ENCODE measurements around the gene MAOB.
"Not testable (repeated sequence)": the region's sequence is repeated elsewhere in the genome, so short reads cannot be mapped to it uniquely, and the experiment has no call there.

MAOB gene

DNA sequence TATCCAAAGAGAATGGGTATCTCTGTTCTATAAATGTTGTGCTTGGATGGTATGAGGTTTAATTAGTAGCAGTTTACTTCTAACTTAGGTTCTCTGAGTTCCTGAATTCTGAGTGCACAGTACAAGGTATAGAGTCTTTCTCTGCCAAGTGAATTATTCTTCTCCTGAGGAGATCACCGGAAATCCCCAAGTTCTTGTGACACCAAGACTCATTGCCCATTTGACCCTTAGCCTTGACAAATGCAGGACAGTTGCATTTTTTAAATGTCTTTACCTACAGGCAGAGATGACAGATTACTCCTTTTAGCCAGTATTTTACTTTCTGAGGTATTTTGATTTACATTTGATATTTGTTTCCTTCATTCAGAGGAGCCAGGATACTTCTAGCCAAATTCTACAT lies 153.3 kb downstream of the MAOB start:
- POLR2A ChIA-PET: no interaction called here

DNA sequence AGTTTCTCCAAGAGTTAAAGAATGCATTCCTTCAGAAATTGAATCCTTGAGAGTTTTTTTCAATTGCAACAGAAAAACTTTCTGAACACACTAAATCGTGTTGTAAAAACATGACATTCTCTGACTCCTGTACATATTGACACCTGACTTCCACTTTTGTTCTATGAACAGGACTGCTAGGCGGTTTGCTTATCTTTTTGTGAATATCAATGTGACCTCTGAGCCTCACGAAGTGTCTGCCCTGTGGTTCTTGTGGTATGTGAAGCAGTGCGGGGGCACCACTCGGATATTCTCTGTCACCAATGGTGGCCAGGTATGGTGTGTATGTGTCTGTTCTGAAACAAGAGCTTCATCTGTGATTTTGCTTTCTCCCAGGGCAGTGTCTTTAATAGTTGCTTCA lies 154.2 kb downstream of the MAOB start:
- POLR2A ChIA-PET: no interaction called here
- Histone ChIP-seq H3K9me3 (ENCODE audit: control extremely low read depth in 1 of 5, control insufficient read depth in 4 of 5, insufficient read depth in 2 of 5, low read depth in 1 of 5, low read length in 4 of 5) (peaks cover 0 to 5% (median 0%) of the 10 kb centered on the region in 5 experiments), H3K27me3 (replicated peaks in 2 of 5; ENCODE audit: control insufficient read depth in 4 of 5, insufficient read depth in 5 of 5, low read length in 4 of 5) (peaks cover 0 to 12% (median 0%) of the 10 kb centered on the region in 5 experiments), H3K4me1 (ENCODE audit: control extremely low read depth in 1 of 4, control insufficient read depth in 4 of 4, insufficient read depth in 4 of 4, low read length in 3 of 4) (no peaks in the 10 kb centered on the region), H3K27ac (ENCODE audit: insufficient read depth in 1 of 2, low read depth in 1 of 2, low read length in 2 of 2, poor library complexity in 1 of 2, severe bottlenecking in 2 of 2) (no peak overlapping the region), H3K36me3 (ENCODE audit: control insufficient read depth in 4 of 4, insufficient read depth in 4 of 4, low read length in 3 of 4) (no peaks in the 10 kb centered on the region), H3K4me3 (ENCODE audit: control insufficient read depth in 1 of 7, extremely low read depth in 1 of 7, insufficient read depth in 4 of 7, low read depth in 2 of 7, low read length in 6 of 7) (no peak overlapping the region)
- 69% methylated on average over 3 of the region's 5 CpGs for WGBS (ENCODE audit: insufficient coverage)
- no peak for DNase-seq
- CTCF ChIA-PET: no interaction called here

More for the DNA sequence above, 153.3 kb downstream of the MAOB start:
- no peaks in the 10 kb centered on the region for H3K4me1 ChIP-seq (ENCODE audit: control extremely low read depth in 1 of 4, control insufficient read depth in 4 of 4, insufficient read depth in 4 of 4, low read length in 3 of 4)
- H3K36me3 ChIP-seq (ENCODE audit: control insufficient read depth in 4 of 4, insufficient read depth in 4 of 4, low read length in 3 of 4): no peaks in the 10 kb centered on the region
- H3K27ac ChIP-seq (ENCODE audit: insufficient read depth in 1 of 2, low read depth in 1 of 2, low read length in 2 of 2, poor library complexity in 1 of 2, severe bottlenecking in 2 of 2): no peak overlapping the region
- CTCF ChIA-PET: no interaction called here
- DNase-seq: no peak
- H3K27me3 ChIP-seq (replicated peaks in 2 of 5; ENCODE audit: control insufficient read depth in 4 of 5, insufficient read depth in 5 of 5, low read length in 4 of 5): peaks cover 0 to 12% (median 0%) of the 10 kb centered on the region in 5 experiments
- WGBS (ENCODE audit: insufficient coverage): 100% methylated on average over 1 of the region's 1 CpG
- H3K4me3 ChIP-seq (ENCODE audit: control insufficient read depth in 1 of 7, extremely low read depth in 1 of 7, insufficient read depth in 4 of 7, low read depth in 2 of 7, low read length in 6 of 7): no peak overlapping the region
- peaks cover 0 to 5% (median 0%) of the 10 kb centered on the region in 5 experiments for H3K9me3 ChIP-seq (ENCODE audit: control extremely low read depth in 1 of 5, control insufficient read depth in 4 of 5, insufficient read depth in 2 of 5, low read depth in 1 of 5, low read length in 4 of 5)

- WGBS (ENCODE audit: insufficient coverage): 85% methylated on average over 6 of the region's 6 CpGs
Observed at GRCh38 chrX:43727254-43727653, 155.0 kb downstream of the MAOB start.

GRCh38 chrX:43725227-43725626 lies 157.0 kb downstream of the MAOB start:
- H3K4me3 ChIP-seq (ENCODE audit: control insufficient read depth in 1 of 7, extremely low read depth in 1 of 7, insufficient read depth in 4 of 7, low read depth in 2 of 7, low read length in 6 of 7); CTCF ChIA-PET; H3K27me3 ChIP-seq (replicated peaks in 2 of 5; ENCODE audit: control insufficient read depth in 4 of 5, insufficient read depth in 5 of 5, low read length in 4 of 5); POLR2A ChIA-PET; H3K4me1 ChIP-seq (ENCODE audit: control extremely low read depth in 1 of 4, control insufficient read depth in 4 of 4, insufficient read depth in 4 of 4, low read length in 3 of 4); H3K27ac ChIP-seq (ENCODE audit: insufficient read depth in 1 of 2, low read depth in 1 of 2, low read length in 2 of 2, poor library complexity in 1 of 2, severe bottlenecking in 2 of 2); H3K9me3 ChIP-seq (ENCODE audit: control extremely low read depth in 1 of 5, control insufficient read depth in 4 of 5, insufficient read depth in 2 of 5, low read depth in 1 of 5, low read length in 4 of 5); H3K36me3 ChIP-seq (ENCODE audit: control insufficient read depth in 4 of 4, insufficient read depth in 4 of 4, low read length in 3 of 4); DNase-seq: not testable (repeated sequence)
- 90% methylated on average over 5 of the region's 5 CpGs for WGBS (ENCODE audit: insufficient coverage)

More at GRCh38 chrX:43727254-43727653, 155.0 kb downstream of the MAOB start:
- H3K27ac ChIP-seq (ENCODE audit: insufficient read depth in 1 of 2, low read depth in 1 of 2, low read length in 2 of 2, poor library complexity in 1 of 2, severe bottlenecking in 2 of 2); H3K36me3 ChIP-seq (ENCODE audit: control insufficient read depth in 4 of 4, insufficient read depth in 4 of 4, low read length in 3 of 4); H3K4me3 ChIP-seq (ENCODE audit: control insufficient read depth in 1 of 7, extremely low read depth in 1 of 7, insufficient read depth in 4 of 7, low read depth in 2 of 7, low read length in 6 of 7); POLR2A ChIA-PET; H3K4me1 ChIP-seq (ENCODE audit: control extremely low read depth in 1 of 4, control insufficient read depth in 4 of 4, insufficient read depth in 4 of 4, low read length in 3 of 4); CTCF ChIA-PET; DNase-seq; H3K9me3 ChIP-seq (ENCODE audit: control extremely low read depth in 1 of 5, control insufficient read depth in 4 of 5, insufficient read depth in 2 of 5, low read depth in 1 of 5, low read length in 4 of 5): not testable (repeated sequence)
- H3K27me3 ChIP-seq (replicated peaks in 2 of 5; ENCODE audit: control insufficient read depth in 4 of 5, insufficient read depth in 5 of 5, low read length in 4 of 5): peaks cover 0 to 12% (median 0%) of the 10 kb centered on the region in 5 experiments

GRCh38 chrX:43720961-43721360 lies 161.3 kb downstream of the MAOB start:
- CTCF ChIA-PET: no interaction called here
- no peaks in the 10 kb centered on the region for H3K4me1 ChIP-seq (ENCODE audit: control extremely low read depth in 1 of 4, control insufficient read depth in 4 of 4, insufficient read depth in 4 of 4, low read length in 3 of 4)
- H3K27ac ChIP-seq (ENCODE audit: insufficient read depth in 1 of 2, low read depth in 1 of 2, low read length in 2 of 2, poor library complexity in 1 of 2, severe bottlenecking in 2 of 2): no peak overlapping the region
- peaks cover 0 to 19% (median 0%) of the 10 kb centered on the region in 5 experiments for H3K9me3 ChIP-seq (ENCODE audit: control extremely low read depth in 1 of 5, control insufficient read depth in 4 of 5, insufficient read depth in 2 of 5, low read depth in 1 of 5, low read length in 4 of 5)
- 50% methylated on average over 1 of the region's 1 CpG for whole genome bisulfite sequencing (ENCODE audit: insufficient coverage)
- no peak overlapping the region for H3K4me3 ChIP-seq (ENCODE audit: control insufficient read depth in 1 of 7, extremely low read depth in 1 of 7, insufficient read depth in 4 of 7, low read depth in 2 of 7, low read length in 6 of 7)
- POLR2A ChIA-PET: no interaction called here
- no peak for DNase-seq
- H3K27me3 ChIP-seq (replicated peaks in 2 of 5; ENCODE audit: control insufficient read depth in 4 of 5, insufficient read depth in 5 of 5, low read length in 4 of 5): no peaks in the 10 kb centered on the region
- no peaks in the 10 kb centered on the region for H3K36me3 ChIP-seq (ENCODE audit: control insufficient read depth in 4 of 4, insufficient read depth in 4 of 4, low read length in 3 of 4)

- ChIA-PET POLR2A (no interaction called here), CTCF (no interaction called here)
- no peak for DNase-seq
- H3K4me1 ChIP-seq (ENCODE audit: control extremely low read depth in 1 of 4, control insufficient read depth in 4 of 4, insufficient read depth in 4 of 4, low read length in 3 of 4): no peaks in the 10 kb centered on the region
- no peaks in the 10 kb centered on the region for H3K27me3 ChIP-seq (replicated peaks in 2 of 5; ENCODE audit: control insufficient read depth in 4 of 5, insufficient read depth in 5 of 5, low read length in 4 of 5)
- 67% methylated on average over 2 of the region's 3 CpGs for WGBS (ENCODE audit: insufficient coverage)
- H3K36me3 ChIP-seq (ENCODE audit: control insufficient read depth in 4 of 4, insufficient read depth in 4 of 4, low read length in 3 of 4): no peaks in the 10 kb centered on the region
- no peak overlapping the region for H3K27ac ChIP-seq (ENCODE audit: insufficient read depth in 1 of 2, low read depth in 1 of 2, low read length in 2 of 2, poor library complexity in 1 of 2, severe bottlenecking in 2 of 2)
- H3K4me3 ChIP-seq (ENCODE audit: control insufficient read depth in 1 of 7, extremely low read depth in 1 of 7, insufficient read depth in 4 of 7, low read depth in 2 of 7, low read length in 6 of 7): no peak overlapping the region
- H3K9me3 ChIP-seq (ENCODE audit: control extremely low read depth in 1 of 5, control insufficient read depth in 4 of 5, insufficient read depth in 2 of 5, low read depth in 1 of 5, low read length in 4 of 5): peaks cover 0 to 22% (median 0%) of the 10 kb centered on the region in 5 experiments
Observed at GRCh38 chrX:43720082-43720481, 162.2 kb downstream of the MAOB start.

GRCh38 chrX:43718956-43719355 lies 163.3 kb downstream of the MAOB start:
- WGBS (ENCODE audit: insufficient coverage): 100% methylated on average over 1 of the region's 1 CpG
- H3K4me1 ChIP-seq (ENCODE audit: control extremely low read depth in 1 of 4, control insufficient read depth in 4 of 4, insufficient read depth in 4 of 4, low read length in 3 of 4): no peaks in the 10 kb centered on the region
- CTCF ChIA-PET: no interaction called here
- H3K27ac ChIP-seq (ENCODE audit: insufficient read depth in 1 of 2, low read depth in 1 of 2, low read length in 2 of 2, poor library complexity in 1 of 2, severe bottlenecking in 2 of 2): no peak overlapping the region
- H3K4me3 ChIP-seq (ENCODE audit: control insufficient read depth in 1 of 7, extremely low read depth in 1 of 7, insufficient read depth in 4 of 7, low read depth in 2 of 7, low read length in 6 of 7): no peak overlapping the region
- POLR2A ChIA-PET: no interaction called here
- DNase-seq: no peak
- peaks cover 0 to 27% (median 0%) of the 10 kb centered on the region in 5 experiments for H3K9me3 ChIP-seq (ENCODE audit: control extremely low read depth in 1 of 5, control insufficient read depth in 4 of 5, insufficient read depth in 2 of 5, low read depth in 1 of 5, low read length in 4 of 5)
- H3K27me3 ChIP-seq (replicated peaks in 2 of 5; ENCODE audit: control insufficient read depth in 4 of 5, insufficient read depth in 5 of 5, low read length in 4 of 5): no peaks in the 10 kb centered on the region
- no peaks in the 10 kb centered on the region for H3K36me3 ChIP-seq (ENCODE audit: control insufficient read depth in 4 of 4, insufficient read depth in 4 of 4, low read length in 3 of 4)
